HG02973 (cell line): ENCODE results near the gene RBM15B.

Experiments used
- ATAC-seq: cut with Tn5 transposase; IDR thresholded peaks from one replicate; pipeline ENCODE4 v1.9.1; 2021; ENCODE audit warnings: moderate library complexity; ENCODE audit not compliant: unreplicated experiment

The RBM15B gene

GRCh38 chr3:51441282-51442030, 50.4 kb downstream of the RBM15B start:
- no peak for ATAC-seq

DNA sequence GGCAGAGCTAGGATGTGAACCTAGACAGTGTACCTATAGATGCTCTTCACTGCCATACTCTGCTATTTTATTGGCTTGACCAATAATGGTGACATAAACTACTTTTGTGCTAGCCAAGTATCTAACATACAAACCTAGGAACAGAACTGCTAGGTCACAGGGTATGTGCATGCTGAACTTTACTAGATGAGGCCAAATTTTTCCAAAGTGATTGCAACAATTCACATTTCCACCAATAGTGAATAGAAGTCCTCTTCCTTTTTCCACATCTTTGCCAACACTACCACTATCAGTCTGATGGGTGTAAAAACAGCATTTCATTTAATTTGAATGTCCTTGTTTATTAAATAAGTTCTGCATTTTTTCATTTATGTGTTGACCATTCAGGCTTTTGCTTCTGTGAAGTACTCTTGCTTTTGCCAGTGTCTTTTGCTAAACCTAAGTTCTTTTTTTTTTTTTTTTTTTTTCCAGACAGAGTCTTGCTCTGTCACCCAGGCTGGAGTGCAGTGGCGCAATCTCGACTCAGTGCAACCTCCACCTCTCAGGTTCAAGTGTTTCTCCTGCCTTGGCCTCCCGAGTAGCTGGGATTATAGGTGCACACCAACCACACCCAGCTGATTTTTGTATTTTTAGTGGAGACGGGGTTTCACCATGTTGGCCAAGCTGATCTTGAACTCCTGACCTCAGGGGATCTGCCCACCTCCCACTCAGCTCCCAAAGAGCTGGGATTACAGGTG, 54.6 kb downstream of the RBM15B start:
- ATAC-seq, result no peak
